Ovary (tissue), 3 donors: ENCODE measurements around the gene VGF.

Source experiments
- CTCF ChIP-seq, 3 donors: fragments of 450-650 bp in 2 of 3; fragments of 200-600 bp in 1 of 3; IDR thresholded peaks; one replicate each; pipeline versions ENCODE4 v1.5.1 to v1.8.0; 2016 to 2022; ENCODE audit warnings: antibody characterized with exemption in 3 of 3, mild to moderate bottlenecking in 1 of 3
- EP300 ChIP-seq: sonication (generic); formaldehyde crosslinking; IDR thresholded peaks from one replicate; pipeline ENCODE4 v1.6.1; 2017; ENCODE audit warnings: antibody characterized with exemption
- POLR2A ChIP-seq: fragments of 450-650 bp; IDR thresholded peaks from one replicate; pipeline ENCODE4 v1.6.1; 2017; ENCODE audit warnings: antibody characterized with exemption, mild to moderate bottlenecking, moderate library complexity
- donor health status: DM: no; HTN: no; CAD: no.

DNA sequence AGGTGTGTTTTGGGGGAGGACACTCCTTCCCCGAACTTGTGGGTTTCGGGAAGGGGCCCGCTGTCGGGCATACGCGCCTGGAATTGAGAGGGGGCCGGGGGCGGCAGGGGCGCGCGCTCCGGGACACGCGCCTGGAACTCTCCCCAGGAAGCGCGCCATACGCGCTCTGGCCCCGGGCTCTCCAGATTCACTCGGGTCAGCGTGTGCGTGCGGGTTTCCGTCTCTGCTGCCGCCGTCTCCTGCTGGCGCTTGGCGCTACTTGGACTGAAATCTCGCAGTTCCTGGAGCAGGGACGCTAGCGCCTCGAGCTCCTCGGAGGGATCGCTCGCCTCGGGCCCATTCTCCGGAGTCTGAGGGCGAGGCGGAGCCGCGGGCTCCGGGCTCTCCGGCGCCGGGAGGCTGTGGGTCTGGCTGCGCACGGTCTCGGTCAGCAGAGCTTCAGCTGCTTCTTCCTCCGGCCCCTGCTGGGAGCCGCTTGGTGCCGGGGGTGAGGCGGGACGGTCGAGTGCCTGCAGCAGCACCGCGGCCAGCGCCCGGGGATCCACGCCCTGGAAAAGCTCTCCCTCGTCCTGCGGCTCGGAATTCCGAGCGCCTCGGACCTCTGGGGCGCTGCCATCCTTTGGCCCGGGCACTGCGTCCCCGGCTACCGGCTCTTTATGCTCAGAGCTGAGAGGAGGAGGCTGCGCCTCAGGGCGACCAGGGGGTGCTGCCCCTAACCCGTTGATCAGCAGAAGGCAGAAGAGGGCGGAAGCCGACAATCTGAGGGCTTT, 1.1 kb downstream of the VGF start:
- TF ChIP-seq POLR2A (no peak), CTCF (IDR thresholded peaks at IDR 0.05) (no peak), EP300 (no peak)
